8988T (cell line): ENCODE measurements around the gene CENPH.
"Not testable (repeated sequence)": the region's sequence is repeated elsewhere in the genome, so short reads cannot be mapped to it uniquely, and the experiment has no call there.

Source experiments
- DNase-seq: peaks from one replicate; pipeline ENCODE4 v3.0.0; 2011

The CENPH gene, protein sequence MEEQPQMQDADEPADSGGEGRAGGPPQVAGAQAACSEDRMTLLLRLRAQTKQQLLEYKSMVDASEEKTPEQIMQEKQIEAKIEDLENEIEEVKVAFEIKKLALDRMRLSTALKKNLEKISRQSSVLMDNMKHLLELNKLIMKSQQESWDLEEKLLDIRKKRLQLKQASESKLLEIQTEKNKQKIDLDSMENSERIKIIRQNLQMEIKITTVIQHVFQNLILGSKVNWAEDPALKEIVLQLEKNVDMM

DNA sequence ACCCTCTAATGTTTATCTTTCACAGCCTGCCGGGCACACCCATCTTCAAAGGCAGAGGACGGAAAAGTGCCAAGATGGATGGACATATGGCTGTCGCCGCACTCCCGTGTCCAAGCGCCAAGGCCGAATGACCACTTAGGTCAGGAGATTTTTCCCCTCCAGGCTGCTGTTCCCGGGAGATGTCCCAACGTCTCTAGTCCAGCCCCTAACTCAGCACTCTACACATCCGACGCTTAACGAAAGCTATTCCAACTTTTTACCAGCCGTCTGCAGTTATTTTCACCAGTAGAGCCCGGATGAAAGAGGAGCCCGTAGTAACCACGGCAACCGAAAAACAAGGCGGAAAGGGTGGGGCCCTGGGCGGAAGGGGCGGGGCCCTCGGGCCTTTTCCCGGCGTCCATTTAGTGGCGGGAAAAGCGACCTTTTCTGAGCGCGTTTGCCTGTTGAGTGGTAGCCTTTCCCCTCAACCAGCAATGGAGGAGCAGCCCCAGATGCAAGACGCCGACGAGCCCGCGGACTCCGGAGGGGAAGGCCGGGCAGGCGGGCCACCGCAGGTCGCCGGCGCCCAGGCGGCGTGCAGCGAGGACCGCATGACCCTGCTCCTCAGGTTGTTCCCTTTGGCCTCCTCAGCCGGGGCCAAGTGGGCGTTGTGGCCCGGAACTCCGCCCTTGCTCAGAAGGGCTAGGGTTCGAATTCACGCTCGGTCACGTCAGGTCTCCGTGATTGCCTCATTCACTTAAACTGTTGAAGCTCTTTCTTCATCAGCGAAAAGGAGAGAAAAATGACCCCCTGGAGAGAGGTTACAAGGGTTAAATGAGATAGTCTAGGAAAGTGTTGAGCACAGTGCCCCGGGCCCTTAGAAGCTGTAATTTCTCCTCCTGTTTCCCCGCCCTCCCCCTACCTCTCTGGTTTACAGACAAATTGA is at the start of gene CENPH:
CENPH (plus strand) TSS at position 422 of the 925 bp plus-strand sequence; CDS start at position 474, 52 bp downstream.
- peak; percentile 61 for DNase-seq

DNA sequence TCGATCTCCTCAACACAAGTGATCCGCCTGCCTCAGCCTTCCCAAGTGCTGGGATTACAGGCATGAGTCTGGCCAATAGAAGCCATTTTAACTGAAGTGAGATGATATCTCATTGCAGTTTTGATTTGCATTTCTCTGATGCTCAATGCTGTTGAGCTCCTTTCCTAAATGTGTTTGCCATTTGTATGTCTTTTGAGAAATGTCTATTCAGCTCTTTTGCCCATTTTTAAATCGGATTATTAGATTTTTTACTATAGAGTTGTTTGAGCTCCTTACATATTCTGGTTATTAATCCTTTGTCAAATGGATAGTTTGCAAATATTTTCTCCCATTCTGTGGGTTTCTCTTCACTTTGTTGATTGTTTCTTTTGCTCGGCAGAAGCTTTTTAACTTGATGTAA is 49.1 kb upstream of the CENPH start:
- DNase-seq = not testable (repeated sequence)

DNA sequence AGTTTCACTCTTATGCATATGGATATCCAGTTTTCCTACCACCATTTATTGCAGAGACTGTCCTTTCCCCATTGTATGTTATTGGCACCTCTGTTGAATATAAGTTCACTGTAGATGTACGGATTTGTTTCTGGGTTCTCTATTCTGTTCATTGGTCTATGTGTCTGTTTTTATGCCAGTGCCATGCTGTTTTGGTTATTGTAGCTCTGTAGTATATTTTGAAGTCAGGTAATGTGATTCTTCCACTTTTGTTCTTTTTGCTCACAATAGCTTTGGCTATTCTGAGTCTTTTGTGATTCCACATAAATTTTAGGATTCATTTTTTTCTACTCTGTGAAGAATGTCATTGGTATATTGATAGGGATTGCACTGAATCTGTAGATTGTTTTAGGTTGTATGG is 48.6 kb upstream of the CENPH start:
- DNase-seq = no peak

DNA sequence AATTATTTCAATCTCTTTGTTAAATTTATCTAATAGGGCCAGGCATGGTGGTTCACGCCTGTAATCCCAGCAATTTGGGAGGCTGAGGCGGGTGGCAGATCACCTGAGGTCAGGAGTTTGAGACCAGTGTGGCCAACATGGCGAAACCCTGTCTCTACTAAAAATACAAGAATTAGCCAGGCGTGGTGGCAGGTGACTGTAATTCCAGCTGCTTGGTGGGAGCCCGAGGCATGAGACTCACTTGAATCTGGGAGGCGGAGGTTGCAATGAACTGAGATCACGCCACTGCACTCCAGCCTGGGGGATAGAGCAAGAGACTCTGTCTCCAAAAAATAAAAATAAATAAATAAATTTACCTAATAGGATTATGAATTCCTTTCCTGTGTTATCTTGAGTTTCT is 40.8 kb upstream of the CENPH start:
- not testable (repeated sequence) for DNase-seq

DNA sequence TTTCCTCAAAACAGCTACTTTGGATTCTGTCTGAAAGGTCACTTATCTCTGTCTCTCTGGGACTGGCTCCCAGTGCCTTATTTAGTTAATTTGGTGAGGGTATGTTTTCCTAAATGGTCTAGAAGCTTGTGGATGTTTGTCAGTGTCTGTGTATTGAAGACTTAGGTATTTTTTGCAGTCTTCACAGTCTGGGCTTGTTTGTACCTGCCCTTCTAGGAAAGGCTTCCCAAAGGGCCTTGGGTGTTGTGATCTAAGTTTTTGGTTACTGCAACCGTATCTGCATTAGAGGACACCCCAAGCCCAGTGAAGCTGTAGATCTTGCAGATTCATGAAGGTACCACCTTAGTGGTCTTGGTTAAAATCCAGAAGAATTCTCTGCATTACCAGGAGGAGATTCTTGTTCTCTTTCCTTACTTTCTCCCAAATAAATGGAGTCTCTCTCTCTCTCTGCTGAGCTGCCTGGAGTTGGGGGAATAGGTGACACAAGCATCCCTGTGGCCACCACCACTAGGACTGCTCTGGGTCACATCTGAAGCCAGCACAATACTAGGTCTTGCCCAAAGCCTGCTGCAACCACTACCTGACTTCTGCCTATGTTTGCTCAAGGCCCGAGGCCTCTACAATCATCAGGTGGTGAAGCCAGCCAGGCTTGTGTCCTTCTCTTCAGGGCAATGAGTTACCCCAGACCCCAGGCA is 40.3 kb upstream of the CENPH start:
- no peak for DNase-seq

DNA sequence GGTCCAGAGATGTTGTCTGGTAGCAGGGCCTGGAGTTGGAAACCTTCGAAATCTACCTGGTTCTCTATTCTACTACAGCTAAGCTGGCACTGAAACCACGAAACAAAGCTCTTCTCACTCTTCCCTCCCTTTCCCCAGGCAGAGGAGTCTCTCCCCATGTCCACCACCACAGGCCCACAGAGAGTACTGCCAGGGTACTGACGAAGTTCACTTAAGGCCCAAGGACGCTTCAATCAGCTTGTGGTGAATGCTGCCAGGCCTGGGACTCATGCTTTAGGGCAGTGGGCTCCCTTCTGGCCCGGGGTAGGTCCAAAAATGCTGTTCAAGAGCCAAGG is 39.7 kb upstream of the CENPH start:
- DNase-seq = no peak

DNA sequence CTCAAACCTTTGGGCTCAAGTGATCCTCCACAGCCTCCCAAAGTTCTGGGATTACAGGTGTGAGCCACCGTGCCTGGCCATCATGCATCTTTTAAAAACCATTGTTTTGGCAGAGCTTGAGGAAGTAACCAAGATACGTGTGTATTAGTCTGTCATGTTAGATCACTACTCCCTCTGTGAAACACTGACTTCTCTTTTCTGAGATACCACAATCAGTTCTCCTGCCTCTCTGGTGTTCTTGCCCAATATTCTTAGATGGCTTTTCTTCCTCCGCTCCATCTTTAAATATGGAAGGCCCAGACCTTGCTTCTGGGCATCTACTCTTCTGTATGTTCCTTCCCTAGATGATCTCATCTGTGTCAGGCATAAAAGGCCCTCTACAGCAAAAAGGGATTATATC is 36.7 kb upstream of the CENPH start:
- no peak for DNase-seq

DNA sequence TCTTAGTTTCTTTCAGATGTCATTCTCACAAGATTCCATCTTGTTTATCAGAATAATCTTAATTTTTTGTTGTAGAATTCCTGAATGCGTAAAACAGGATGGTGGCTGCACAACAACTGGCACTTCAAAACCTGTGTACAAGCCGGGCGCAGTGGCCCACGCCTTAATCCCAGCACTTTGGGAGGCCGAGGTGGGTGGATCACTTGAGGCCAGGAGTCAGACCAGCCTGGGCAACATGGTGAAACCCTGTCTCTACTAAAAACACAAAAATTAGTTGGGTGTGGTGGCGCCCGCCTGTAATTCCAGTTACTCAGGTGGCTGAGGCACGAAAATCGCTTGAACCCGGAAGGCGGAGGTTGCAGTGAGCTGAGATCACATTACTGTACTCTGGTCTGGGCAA is 32.9 kb upstream of the CENPH start:
- no peak for DNase-seq

DNA sequence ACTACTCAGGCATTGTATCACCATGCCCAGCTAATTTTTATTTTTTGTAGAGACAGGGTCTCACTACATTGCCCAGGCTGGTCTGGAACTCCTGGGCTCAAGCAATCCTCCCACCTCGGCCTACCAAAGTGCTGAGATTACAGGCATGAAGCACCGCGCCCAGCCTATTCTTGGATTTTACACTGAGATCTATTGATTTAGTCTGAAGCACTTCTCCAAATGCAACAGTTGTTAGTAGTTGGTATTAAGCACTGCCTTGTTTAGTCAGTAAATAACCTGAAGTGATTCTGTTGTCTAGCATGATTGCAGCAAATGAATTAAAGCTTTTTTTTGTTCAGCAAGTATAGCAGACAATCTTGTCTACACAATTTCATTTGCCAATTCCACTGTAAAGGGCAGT is 31.3 kb upstream of the CENPH start:
- DNase-seq = no peak

DNA sequence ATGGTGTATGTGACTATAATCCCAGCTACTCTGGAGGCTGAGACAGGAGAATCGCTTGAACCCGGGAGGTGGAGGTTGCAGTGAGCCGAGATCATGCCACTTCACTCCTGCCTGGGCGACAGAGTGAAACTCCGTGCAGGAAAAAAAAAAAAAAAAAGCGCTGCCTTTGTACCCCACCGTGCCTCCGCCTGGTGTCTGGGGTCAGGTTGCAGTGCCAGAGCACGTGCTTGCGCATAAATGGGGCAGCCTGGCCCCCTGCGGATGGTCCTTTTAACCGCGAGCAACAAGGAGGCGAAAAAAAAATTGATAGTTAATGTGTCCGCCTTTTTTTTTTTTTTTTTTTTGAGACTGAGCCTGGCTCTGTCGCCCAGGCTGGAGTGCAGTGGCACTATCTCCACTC is 28.7 kb upstream of the CENPH start:
- DNase-seq = no peak

DNA sequence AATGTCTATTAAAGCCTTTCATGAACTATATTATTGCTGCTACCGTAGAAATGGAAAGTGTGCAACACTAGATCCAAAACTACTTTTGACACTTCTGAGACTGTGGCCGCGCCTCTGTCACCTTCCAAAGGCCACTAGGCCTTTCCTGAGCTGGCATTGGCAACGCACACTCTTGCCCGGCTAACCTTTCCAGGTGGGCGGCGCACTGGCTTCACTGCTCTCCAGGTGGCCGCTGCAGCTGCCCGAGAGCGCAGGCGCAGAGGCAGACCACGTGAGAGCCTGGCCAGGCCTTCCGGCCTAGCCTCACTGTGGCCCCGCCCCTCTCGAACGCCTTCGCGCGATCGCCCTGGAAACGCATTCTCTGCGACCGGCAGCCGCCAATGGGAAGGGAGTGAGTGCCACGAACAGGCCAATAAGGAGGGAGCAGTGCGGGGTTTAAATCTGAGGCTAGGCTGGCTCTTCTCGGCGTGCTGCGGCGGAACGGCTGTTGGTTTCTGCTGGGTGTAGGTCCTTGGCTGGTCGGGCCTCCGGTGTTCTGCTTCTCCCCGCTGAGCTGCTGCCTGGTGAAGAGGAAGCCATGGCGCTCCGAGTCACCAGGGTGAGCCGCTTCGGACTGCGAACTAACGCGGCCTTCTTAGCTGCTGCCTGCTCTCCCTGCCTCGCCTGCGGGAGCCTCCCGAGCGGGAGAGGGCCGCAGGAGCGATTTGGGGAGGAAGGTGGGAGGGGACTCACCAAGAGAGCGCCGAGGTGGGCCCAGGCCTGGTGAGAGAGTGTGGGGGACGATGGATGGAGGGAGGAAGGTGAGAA is 22.5 kb upstream of the CENPH start, which contains the start of gene CCNB1:
CCNB1 (plus strand) TSS at position 465 of the 807 bp plus-strand sequence; CDS start at position 578, 113 bp downstream.
- DNase-seq = peak; percentile 94

DNA sequence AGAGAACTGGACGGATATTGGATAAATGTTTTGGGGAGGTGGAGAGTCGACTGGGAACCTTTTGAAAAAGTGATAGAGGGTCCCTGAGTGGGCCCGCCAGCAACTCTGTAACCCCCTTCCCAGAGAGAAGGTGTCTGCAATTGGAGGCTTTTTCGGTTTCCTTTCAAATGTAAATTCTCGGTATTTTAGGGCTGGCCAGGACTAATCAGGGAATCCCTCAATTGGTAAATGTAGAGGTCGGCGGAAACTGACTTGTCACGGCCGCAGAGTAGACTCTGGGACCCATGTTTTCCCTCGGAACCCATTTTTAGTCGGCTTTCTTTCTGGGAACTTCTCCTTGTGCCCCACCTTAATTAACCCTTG is 21.9 kb upstream of the CENPH start:
- DNase-seq = no peak

DNA sequence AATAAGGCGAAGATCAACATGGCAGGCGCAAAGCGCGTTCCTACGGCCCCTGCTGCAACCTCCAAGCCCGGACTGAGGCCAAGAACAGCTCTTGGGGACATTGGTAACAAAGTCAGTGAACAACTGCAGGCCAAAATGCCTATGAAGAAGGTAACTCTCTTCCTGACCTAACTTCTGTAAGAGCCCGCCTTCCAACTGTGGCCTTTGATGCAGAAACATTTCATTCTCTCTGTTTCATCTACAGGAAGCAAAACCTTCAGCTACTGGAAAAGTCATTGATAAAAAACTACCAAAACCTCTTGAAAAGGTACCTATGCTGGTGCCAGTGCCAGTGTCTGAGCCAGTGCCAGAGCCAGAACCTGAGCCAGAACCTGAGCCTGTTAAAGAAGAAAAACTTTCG is 21.5 kb upstream of the CENPH start:
- DNase-seq = no peak

DNA sequence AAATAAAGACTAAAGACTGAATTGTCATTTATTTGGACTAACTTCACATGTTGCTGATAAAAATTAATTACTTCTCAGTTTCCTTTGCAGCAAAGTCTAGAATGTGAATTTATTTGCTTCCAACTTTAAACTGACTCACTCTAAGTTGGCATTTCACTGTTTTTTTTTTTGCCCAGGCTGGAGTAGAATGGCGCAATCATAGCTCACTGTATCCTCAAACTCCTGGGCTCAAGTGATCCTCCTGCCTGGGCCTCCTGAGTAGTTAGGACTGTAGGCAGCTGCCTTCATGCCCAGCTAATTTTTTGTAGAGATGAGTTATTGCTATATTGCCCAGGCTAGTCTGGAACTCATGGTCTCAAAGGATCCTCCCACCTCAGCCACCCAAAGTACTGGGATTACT is 18.9 kb upstream of the CENPH start:
- DNase-seq = no peak

DNA sequence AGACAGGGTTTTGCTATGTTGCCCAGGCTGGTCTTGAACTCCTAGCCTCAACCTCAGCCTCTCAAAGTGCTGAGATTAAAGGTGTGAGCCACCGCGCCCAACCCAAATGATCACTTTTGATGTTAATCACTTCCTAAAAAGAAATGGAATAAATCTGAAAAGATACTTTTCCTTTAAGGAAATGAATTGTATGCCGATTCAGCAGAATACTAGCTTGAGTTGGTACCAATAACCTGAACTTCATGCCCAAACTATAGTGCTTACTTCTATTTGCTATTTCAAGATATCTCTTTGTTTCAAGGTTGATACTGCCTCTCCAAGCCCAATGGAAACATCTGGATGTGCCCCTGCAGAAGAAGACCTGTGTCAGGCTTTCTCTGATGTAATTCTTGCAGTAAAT is 18.4 kb upstream of the CENPH start:
- no peak for DNase-seq

DNA sequence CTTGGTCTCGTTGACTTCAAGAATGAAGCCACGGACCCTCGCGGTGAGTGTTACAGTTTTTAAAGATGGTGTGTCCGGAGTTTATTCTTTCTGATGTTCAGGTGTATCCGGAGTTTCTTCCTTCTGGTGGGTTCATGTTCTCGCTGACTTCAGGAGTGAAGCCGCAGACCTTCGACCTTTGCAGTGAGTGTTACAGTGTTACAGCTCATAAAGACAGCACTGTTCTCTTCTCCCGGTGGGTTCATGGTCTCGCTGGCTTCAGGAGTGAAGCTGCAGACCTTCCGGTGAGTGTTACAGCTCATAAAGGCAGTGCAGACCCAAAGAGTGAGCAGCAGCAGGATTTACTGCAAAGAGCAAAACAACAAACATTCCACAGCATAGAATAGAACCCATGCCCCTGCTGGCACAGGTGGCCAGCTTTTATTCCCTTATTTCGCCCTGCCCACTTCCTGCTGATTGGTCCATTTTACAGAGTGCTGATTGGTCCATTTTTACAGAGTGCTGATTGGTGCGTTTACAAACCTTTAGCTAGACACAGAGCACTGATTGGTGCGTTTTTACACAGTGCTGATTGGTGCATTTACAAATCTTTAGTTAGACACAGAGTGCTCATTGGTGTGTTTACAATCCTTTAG is 7.6 kb upstream of the CENPH start:
- DNase-seq = not testable (repeated sequence)

DNA sequence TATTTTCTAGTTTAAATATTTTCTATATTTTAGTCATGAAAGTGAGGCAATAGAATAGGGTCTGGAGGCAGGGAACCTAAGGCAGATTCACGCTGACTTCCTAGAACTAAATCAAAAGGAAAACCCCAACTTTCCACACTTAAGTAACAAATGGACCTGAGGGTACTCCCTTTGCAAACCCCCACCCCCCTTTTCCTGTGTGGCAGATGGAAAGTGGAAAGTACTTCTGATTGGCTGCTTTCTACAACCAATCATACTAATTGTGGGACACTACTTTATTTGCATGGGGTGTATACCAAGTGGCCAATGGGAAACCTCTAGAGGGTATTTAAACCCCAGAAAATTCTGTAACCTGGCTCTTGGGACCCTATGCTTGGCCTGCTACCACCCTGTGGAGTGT is 4.8 kb upstream of the CENPH start:
- no peak for DNase-seq

DNA sequence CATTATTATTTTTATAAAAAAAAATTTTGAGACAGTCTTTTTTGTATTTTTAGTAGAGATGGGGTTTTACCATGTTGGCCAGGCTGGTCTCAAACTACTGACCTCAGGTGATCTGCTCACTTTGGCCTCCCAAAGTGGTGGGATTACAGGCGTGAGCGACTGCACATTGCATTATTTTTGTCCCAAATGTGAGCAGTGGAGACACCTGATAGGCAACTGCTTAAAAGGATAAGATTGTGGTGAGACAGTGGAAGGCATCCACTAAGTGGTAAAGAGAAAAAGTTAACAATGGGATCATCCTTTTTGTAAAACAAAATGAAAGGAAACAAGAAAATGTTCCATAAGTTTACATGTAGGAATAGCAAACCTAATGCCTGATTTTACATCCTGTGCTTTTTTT is 2.0 kb upstream of the CENPH start:
- no peak for DNase-seq

DNA sequence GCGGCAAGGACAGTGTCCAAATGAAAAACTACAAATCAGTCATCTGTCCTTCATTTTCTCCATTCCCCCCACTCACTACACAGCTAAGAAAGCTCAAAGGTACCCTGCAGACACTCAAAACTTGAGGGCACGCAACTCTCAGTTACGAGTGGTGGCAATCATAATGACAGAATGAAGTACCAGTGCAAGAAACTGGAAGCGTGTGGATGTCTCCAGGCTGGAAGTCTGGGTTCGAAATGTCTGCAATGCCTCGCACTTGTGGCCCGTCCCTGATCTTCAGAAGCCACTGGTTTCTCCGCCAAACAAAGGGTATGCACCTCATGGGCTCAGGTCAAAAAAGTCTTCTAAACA is 597 bp upstream of the CENPH start:
- no peak for DNase-seq

DNA sequence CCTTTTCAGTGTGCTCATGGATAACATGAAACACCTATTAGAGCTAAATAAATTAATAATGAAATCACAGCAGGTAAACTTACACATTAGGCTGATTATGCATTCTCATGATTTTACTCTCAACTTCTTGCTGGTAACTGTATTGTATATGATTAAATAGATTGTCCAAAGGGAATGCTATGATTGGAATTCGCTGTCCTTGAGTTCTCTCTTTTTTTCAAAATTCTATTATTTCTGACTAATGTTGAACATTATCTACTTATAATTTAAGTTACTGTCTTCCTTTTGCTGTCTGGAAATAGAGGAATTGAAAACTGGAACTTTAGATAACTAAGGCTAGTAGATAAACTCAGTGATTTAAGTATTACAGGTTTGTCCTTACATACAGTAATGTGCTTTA is 13.1 kb downstream of the CENPH start:
- DNase-seq = no peak

DNA sequence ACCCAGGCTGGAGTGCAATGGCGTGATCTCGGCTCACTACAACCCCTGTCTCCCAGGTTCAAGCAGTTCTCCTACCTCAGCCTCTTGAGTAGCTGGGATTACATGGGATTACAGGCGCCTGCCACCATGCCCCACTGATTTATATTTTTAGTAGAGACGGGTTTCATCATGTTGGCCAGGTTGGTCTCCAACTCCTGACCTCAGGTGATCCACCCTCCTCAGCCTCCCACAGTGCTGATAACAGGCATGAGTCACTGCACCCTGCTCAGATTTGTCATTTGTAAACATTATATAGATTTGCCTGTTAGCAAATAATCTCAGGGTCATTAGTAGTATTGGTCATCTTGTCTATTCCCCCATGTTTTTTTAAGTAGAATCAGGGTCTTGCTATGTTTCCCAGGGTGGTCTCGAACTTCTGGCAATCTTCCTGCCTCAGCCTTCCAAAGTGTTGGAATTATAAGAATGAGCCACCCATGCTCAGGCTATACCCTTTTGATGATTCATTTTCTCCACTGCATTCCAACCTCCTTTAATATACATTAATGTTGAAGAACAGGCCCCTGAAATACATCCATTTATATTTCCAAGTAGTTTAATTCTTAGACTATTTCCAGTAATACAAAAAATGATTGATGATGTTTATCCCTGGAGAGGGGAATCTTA is 17.3 kb downstream of the CENPH start:
- no peak for DNase-seq

DNA sequence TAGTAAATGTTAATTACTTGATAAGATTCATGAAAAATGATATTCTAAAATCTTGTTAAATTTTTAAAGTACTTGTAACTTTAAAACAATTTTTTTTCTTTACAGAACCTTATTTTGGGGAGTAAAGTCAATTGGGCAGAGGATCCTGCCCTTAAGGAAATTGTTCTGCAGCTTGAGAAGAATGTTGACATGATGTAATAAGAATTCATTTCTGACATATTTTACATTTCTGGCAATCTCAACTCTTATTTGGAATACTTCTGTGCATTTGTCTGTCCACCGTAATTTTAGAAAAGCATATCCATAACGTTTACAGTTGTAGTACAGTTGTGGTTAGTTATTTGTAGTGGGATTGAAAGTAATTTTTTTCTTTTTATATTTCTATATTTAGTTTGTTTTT is 20.2 kb downstream of the CENPH start:
- no peak for DNase-seq
